NCI-H524 (cell line): Measurements from ENCODE around the gene PER2.

Experiments used
- DNase-seq, 2 experiments: peaks; one replicate each; lab custom pipeline; 2025; lab: John Stamatoyannopoulos, UW

The PER2 gene

GRCh38 chr2:238247002-238247822, 41.2 kb downstream of the PER2 start:
- DNase-seq: peak; percentile 91 to 98

- DNase-seq: no peak
These were observed 44.3 kb downstream of the PER2 start for GRCh38 chr2:238244151-238244550.

- DNase-seq: peak in 1 of 2 experiments; percentile 18
These were observed 44.8 kb downstream of the PER2 start for GRCh38 chr2:238243496-238244076.

GRCh38 chr2:238242731-238243495, 45.5 kb downstream of the PER2 start:
- DNase-seq: peak; percentile 38 to 57

GRCh38 chr2:238241970-238242369, 46.4 kb downstream of the PER2 start:
- DNase-seq: no peak

- peak; percentile 88 to 96 for DNase-seq
These were observed 47.4 kb downstream of the PER2 start for GRCh38 chr2:238240757-238241711.

GRCh38 chr2:238239863-238240756, 48.3 kb downstream of the PER2 start, which contains the start of gene HES6:
Gene HES6, minus strand, starts transcription at chr2:238240038. Its CDS starts 133 bp downstream, at chr2:238239905.
- DNase-seq: peak; percentile 73 to 94

- DNase-seq: no peak
These were observed 48.9 kb downstream of the PER2 start for GRCh38 chr2:238239543-238239862.

GRCh38 chr2:238238766-238239542, 49.5 kb downstream of the PER2 start:
- DNase-seq: peak; percentile 7 to 56

GRCh38 chr2:238238311-238238765, 50.1 kb downstream of the PER2 start:
- no peak for DNase-seq

GRCh38 chr2:238237431-238238135, 50.8 kb downstream of the PER2 start:
- peak in 1 of 2 experiments; percentile 16 for DNase-seq

GRCh38 chr2:238236571-238236970, 51.8 kb downstream of the PER2 start:
- DNase-seq: peak in 1 of 2 experiments; percentile 21

- no peak for DNase-seq
These were observed 52.6 kb downstream of the PER2 start for GRCh38 chr2:238235856-238236255.

GRCh38 chr2:238235331-238235732, 53.1 kb downstream of the PER2 start:
- DNase-seq: peak; percentile 49 to 57

GRCh38 chr2:238233625-238234024, 54.8 kb downstream of the PER2 start:
- no peak for DNase-seq

GRCh38 chr2:238231809-238232208, 56.6 kb downstream of the PER2 start:
- no peak for DNase-seq

- DNase-seq: no peak
These were observed 57.1 kb downstream of the PER2 start for GRCh38 chr2:238231251-238231793.

GRCh38 chr2:238230699-238231098, 57.7 kb downstream of the PER2 start:
- no peak for DNase-seq

- DNase-seq: no peak
These were observed 59.7 kb downstream of the PER2 start for GRCh38 chr2:238228700-238229099.
